GM12878 (cell line): ENCODE data around the gene SOHLH2. TPM values are rescaled to one million over a fixed set of nuclear protein-coding genes. Genes with fewer than 3 reads are reported as not detected.

Experiments
- ATAC-seq: fragments of 200-7000 bp; cut with Tn5 transposase; 3 replicates; pipeline ENCODE4 v1.9.1; 2020; ENCODE audit warnings: mild to moderate bottlenecking, moderate library complexity
- BruUV-seq: library from RNA; stranded (reverse); fragments of 400-500 nt; replicated peaks from 2 replicates; lab custom pipeline; 2021; lab: Mats Ljungman, UMichigan
- CTCF ChIA-PET: fragments of 300-600 bp; sonication (Branson Sonifier 250); formaldehyde crosslinking; extraction: SDS; loops from one replicate; lab custom pipeline; 2021; ENCODE audit warnings: inconsistent platforms; lab: Yijun Ruan, JAX
- POLR2A ChIA-PET: fragments of 350-600 bp; formaldehyde crosslinking; extraction: SDS; loops from one replicate; lab custom pipeline; 2021; ENCODE audit warnings: inconsistent platforms; lab: Charles Lee
- RAD21 ChIA-PET: fragments of 300-600 bp; sonication (Branson Sonifier 250); formaldehyde crosslinking; loops from one replicate; lab custom pipeline; 2023; ENCODE audit warnings: antibody characterized with exemption; ENCODE audit not compliant: unreplicated experiment; lab: Charles Lee
- SMC1A ChIA-PET: fragments of 300-600 bp; sonication (Branson Sonifier 250); formaldehyde crosslinking; loops from one replicate; lab custom pipeline; 2023; ENCODE audit not compliant: unreplicated experiment, uncharacterized antibody; lab: Charles Lee
- DNase-seq: peaks from one replicate; pipeline ENCODE4 v3.0.0-alpha.2; 2011; ENCODE audit warnings: low read depth, low spot score
- FAIRE-seq: peaks from 3 replicates; lab custom pipeline; 2011; peaks lifted over from hg19 to GRCh38; lab: Jason Lieb, UNC
- H2AFZ ChIP-seq: 2 replicates; pipeline ENCODE4 v1.6.0; 2011; ENCODE audit warnings: low read depth, low read length, control low read depth; ENCODE audit not compliant: control insufficient read depth
- H3K27ac ChIP-seq: 2 replicates; pipeline ENCODE4 v1.5.1; 2011; ENCODE audit warnings: control low read depth; ENCODE audit not compliant: control insufficient read depth, insufficient read depth
- H3K27me3 ChIP-seq, 2 experiments: replicated peaks in 1 of 2; 2 replicates each; pipeline versions ENCODE4 v1.6.0 to v1.6.1; 2011; ENCODE audit warnings: low read length in 1 of 2; ENCODE audit not compliant: control insufficient read depth in 2 of 2, insufficient read depth in 2 of 2
- H3K36me3 ChIP-seq, 2 experiments: 2 replicates each; pipeline ENCODE4 v1.5.1; 2011; ENCODE audit warnings: low read length in 1 of 2; ENCODE audit not compliant: control insufficient read depth in 2 of 2, insufficient read depth in 2 of 2
- H3K4me1 ChIP-seq: 2 replicates; pipeline ENCODE4 v1.6.1; 2011; ENCODE audit warnings: mild to moderate bottlenecking, low read length, moderate library complexity, mixed read lengths; ENCODE audit not compliant: control insufficient read depth, insufficient read depth
- H3K4me2 ChIP-seq: 2 replicates; pipeline ENCODE4 v1.6.0; 2011; ENCODE audit warnings: control low read depth; ENCODE audit not compliant: control insufficient read depth, insufficient read depth
- H3K4me3 ChIP-seq: fragments of 200-600 bp; sonication (generic); 2 replicates; pipeline ENCODE4 v1.5.1; 2016
- H3K79me2 ChIP-seq: 2 replicates; pipeline ENCODE4 v1.6.0; 2011; ENCODE audit warnings: low read length; ENCODE audit not compliant: control insufficient read depth, insufficient read depth
- H3K9ac ChIP-seq: 2 replicates; pipeline ENCODE4 v1.8.0; 2011; ENCODE audit warnings: low read length, control low read depth, mixed read lengths; ENCODE audit not compliant: control insufficient read depth, insufficient read depth
- H3K9me3 ChIP-seq: replicated peaks from 3 replicates; pipeline ENCODE4 v1.5.1; 2011; ENCODE audit warnings: mild to moderate bottlenecking, low read length; ENCODE audit not compliant: control insufficient read depth, insufficient read depth
- H4K20me1 ChIP-seq: 2 replicates; pipeline ENCODE4 v1.6.0; 2011; ENCODE audit not compliant: control insufficient read depth, insufficient read depth
- ASH2L ChIP-seq: fragments of 300-600, 200-600 bp; sonication (generic); IDR thresholded peaks from 2 replicates; pipeline ENCODE4 v1.6.1; 2017; ENCODE audit warnings: low read depth, mild to moderate bottlenecking, borderline replicate concordance
- EZH2 ChIP-seq: IDR thresholded peaks from 2 replicates; pipeline ENCODE4 v1.6.1; 2012; ENCODE audit warnings: low read depth, mild to moderate bottlenecking, control low read depth, inconsistent platforms, low read length, borderline replicate concordance; ENCODE audit not compliant: control insufficient read depth
- IKZF1 ChIP-seq: fragments of 450-650 bp; conservative IDR thresholded peaks from 2 replicates; pipeline ENCODE4 v1.6.1; 2017; ENCODE audit warnings: antibody characterized with exemption, mild to moderate bottlenecking
- POLR2AphosphoS2 ChIP-seq: IDR thresholded peaks from 2 replicates; pipeline ENCODE4 v1.6.1; 2011; ENCODE audit warnings: low read depth, mild to moderate bottlenecking, low read length, improper control_type of control experiment, moderate library complexity
- TARDBP ChIP-seq: IDR thresholded peaks from 2 replicates; pipeline ENCODE4 v1.6.1; 2016; ENCODE audit warnings: borderline replicate concordance
- ZBED1 ChIP-seq: IDR thresholded peaks from 2 replicates; pipeline ENCODE4 v1.6.1; 2016; ENCODE audit warnings: borderline replicate concordance
- WGBS: methylation state at CpG from one replicate; pipeline ENCODE4 v1.1.6; 2016; ENCODE audit warnings: low lambda C conversion rate; ENCODE audit not compliant: insufficient replicate concordance, insufficient coverage; ENCODE audit errors: missing lambda C conversion rate; 5-methylcytosine and 5-hydroxymethylcytosine counted together
- in situ Hi-C: fragments of 300-500 bp; cut with MboI; formaldehyde crosslinking; loops from 9 replicates; pipeline ENCODE4 v1.14.3; 2018; ENCODE audit warnings: mixed read lengths
- intact Hi-C: fragments of 100-400 bp; cut with micrococcal nuclease; formaldehyde crosslinking; loops from one replicate; pipeline ENCODE4 v1.14.2; 2022; ENCODE audit not compliant: unreplicated experiment
- polyA plus RNA-seq, 11 experiments: library from polyadenylated mRNA; depleted of rRNA in 4 of 11; unstranded in 6 of 11; stranded (reverse) in 5 of 11; fragments of >200 nt; fragmentation: Nextera tagmentation in 4 of 11; fragmentation: Illumina TruSeq in 1 of 11; extraction: Ambion mirVana in 4 of 11; extraction: Trizol in 1 of 11; gene quantifications; 1 replicate in 1 of 11; 2 replicates in 10 of 11; pipeline versions ENCODE4 v1.2.1 to v1.2.3, GENCODE V29; 2011 to 2016; ENCODE audit warnings: inconsistent platforms in 2 of 11, missing spikeins in 2 of 11, low read depth in 1 of 11
- total RNA-seq, 4 experiments: library from RNA; depleted of rRNA in 3 of 4; stranded (reverse); fragments of >200 nt in 3 of 4; fragmentation: Illumina TruSeq in 1 of 4; extraction: Trizol in 1 of 4; gene quantifications; 2 replicates each; pipeline versions ENCODE4 v1.2.1 to v1.2.3, GENCODE V29; 2013 to 2021
- TF ChIP-seq, protein P1 (sequence below): IDR thresholded peaks from 2 replicates; pipeline ENCODE4 v1.6.1; 2012; ENCODE audit warnings: low read depth, low read length, improper control_type of control experiment
- TF ChIP-seq, protein P2 (sequence below), 3 experiments: IDR thresholded peaks in 2 of 3; conservative IDR thresholded peaks in 1 of 3; 2 replicates each; pipeline ENCODE4 v1.5.1; 2011; ENCODE audit warnings: low read depth in 3 of 3, low read length in 3 of 3, mild to moderate bottlenecking in 3 of 3, control low read depth in 2 of 3, moderate library complexity in 2 of 3, inconsistent platforms in 1 of 3, mixed read lengths in 1 of 3; ENCODE audit not compliant: control insufficient read depth in 2 of 3, insufficient read depth in 1 of 3; ENCODE audit errors: extremely low read depth in 1 of 3
- TF ChIP-seq, protein P3 (sequence below): fragments of 450-650 bp; IDR thresholded peaks from 2 replicates; pipeline ENCODE4 v1.6.1; 2017; ENCODE audit warnings: borderline replicate concordance

SOHLH2 gene
- total and polyA plus RNA-seq, 10 of the 15 experiments (the other 5 are each of a cell fraction or from before 2014, with no cell fraction given) = 2.4 TPM; not detected in 9

DNA sequence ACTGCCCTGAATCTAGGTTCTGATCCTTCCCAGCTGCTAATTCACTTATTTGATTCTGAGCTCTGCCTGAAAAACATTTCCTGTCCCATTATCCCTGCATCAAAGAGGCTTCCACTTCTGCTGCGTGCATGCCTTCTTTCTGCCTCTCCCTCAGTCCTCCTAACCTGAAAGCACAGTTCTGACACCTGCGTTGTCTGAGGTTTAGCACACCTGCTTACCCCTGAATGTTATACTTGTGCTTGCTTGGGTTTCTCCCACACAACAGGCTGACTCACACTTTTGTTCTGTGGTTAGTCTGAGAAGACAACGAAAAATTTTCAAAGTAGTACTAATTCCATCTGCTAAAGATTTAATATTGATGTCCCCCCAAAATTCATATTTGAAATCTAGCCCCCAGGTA lies 3.1 kb upstream of the SOHLH2 start:
- H3K4me2 ChIP-seq = no peak overlapping the region
- POLR2A ChIA-PET = no interaction called here
- FAIRE-seq (no peak), ATAC-seq (no peak), DNase-seq (no peak)
- H3K79me2 ChIP-seq = no peaks in the 10 kb centered on the region
- in situ Hi-C loops (no loop called here), intact Hi-C loops (no loop called here)
- SMC1A ChIA-PET = no interaction called here
- 2% methylated on average over 3 of the region's 3 CpGs for WGBS
- BruUV-seq = no TSS peak
- CTCF ChIA-PET = interaction anchor here (1.6 kb wide), 1 partner anchor 58 kb away, joined by 3 read pairs; no protein-coding TSS in a partner anchor
- H3K9ac ChIP-seq = no peak overlapping the region
- no peaks in the 10 kb centered on the region for H3K27me3 ChIP-seq
- H3K9me3 ChIP-seq = no peaks in the 10 kb centered on the region; the same call in 2 of the 3 replicates
- no peak overlapping the region for H3K4me3 ChIP-seq
- no peak for TF ChIP-seq TARDBP
- H3K4me1 ChIP-seq = no peaks in the 10 kb centered on the region
- H3K27ac ChIP-seq = no peak overlapping the region
- RAD21 ChIA-PET = no interaction called here
- H3K36me3 ChIP-seq = no peaks in the 10 kb centered on the region
- H4K20me1 ChIP-seq = no peaks in the 10 kb centered on the region
- no peak overlapping the region for H2AFZ ChIP-seq

DNA sequence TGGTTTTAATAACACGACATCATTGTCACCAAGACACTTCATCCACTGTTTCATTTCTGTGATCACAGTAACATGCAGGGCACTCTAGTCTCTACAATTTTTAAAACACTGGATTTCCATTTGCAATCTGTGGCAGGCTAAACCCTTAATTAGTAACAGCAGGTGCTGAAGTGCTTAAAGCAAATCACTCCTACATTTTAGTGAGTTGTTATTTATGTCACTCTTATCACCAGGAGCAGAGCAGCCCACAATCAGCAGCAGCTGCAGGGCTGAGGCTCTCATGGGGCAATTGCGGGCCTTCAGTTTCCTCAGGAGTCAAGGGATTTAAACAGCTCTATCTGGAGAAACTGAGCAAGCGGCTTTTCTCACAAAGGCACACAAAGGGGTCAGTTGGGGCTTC lies 1.6 kb downstream of the SOHLH2 start:
- FAIRE-seq (no peak), DNase-seq (no peak), ATAC-seq (no peak)
- ChIA-PET CTCF (interaction anchor here (1.4 kb wide), 1 partner anchor 16 kb away, joined by 3 read pairs; no protein-coding TSS in a partner anchor), POLR2A (no interaction called here), RAD21 (no interaction called here)
- Histone ChIP-seq H3K27ac (no peak overlapping the region), H3K4me2 (no peak overlapping the region), H3K79me2 (no peaks in the 10 kb centered on the region), H4K20me1 (no peaks in the 10 kb centered on the region), H3K4me3 (no peak overlapping the region), H2AFZ (no peak overlapping the region), H3K9ac (no peak overlapping the region), H3K36me3 (no peaks in the 10 kb centered on the region), H3K9me3 (no peaks in the 10 kb centered on the region; the same call in 2 of the 3 replicates), H3K4me1 (no peaks in the 10 kb centered on the region)
- WGBS = 4% methylated on average over 3 of the region's 3 CpGs
- intact Hi-C loops = no loop called here
- BruUV-seq = no TSS peak
- TF ChIP-seq POLR2AphosphoS2 (no peak), IKZF1 (no peak), ASH2L (no peak), ZBED1 (no peak), EZH2 (no peak)
- TF ChIP-seq, protein P1, sequence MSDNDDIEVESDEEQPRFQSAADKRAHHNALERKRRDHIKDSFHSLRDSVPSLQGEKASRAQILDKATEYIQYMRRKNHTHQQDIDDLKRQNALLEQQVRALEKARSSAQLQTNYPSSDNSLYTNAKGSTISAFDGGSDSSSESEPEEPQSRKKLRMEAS = no peak
- TF ChIP-seq, protein P2, sequence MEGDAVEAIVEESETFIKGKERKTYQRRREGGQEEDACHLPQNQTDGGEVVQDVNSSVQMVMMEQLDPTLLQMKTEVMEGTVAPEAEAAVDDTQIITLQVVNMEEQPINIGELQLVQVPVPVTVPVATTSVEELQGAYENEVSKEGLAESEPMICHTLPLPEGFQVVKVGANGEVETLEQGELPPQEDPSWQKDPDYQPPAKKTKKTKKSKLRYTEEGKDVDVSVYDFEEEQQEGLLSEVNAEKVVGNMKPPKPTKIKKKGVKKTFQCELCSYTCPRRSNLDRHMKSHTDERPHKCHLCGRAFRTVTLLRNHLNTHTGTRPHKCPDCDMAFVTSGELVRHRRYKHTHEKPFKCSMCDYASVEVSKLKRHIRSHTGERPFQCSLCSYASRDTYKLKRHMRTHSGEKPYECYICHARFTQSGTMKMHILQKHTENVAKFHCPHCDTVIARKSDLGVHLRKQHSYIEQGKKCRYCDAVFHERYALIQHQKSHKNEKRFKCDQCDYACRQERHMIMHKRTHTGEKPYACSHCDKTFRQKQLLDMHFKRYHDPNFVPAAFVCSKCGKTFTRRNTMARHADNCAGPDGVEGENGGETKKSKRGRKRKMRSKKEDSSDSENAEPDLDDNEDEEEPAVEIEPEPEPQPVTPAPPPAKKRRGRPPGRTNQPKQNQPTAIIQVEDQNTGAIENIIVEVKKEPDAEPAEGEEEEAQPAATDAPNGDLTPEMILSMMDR (IDR thresholded peaks at IDR 0.05 in 2 of 3, conservative IDR thresholded peaks at IDR 0.05 in 1 of 3; ENCODE audit: control insufficient read depth in 2 of 3, extremely low read depth in 1 of 3, insufficient read depth in 1 of 3, low read depth in 3 of 3, low read length in 3 of 3) = no peak
- TF ChIP-seq, protein P3, sequence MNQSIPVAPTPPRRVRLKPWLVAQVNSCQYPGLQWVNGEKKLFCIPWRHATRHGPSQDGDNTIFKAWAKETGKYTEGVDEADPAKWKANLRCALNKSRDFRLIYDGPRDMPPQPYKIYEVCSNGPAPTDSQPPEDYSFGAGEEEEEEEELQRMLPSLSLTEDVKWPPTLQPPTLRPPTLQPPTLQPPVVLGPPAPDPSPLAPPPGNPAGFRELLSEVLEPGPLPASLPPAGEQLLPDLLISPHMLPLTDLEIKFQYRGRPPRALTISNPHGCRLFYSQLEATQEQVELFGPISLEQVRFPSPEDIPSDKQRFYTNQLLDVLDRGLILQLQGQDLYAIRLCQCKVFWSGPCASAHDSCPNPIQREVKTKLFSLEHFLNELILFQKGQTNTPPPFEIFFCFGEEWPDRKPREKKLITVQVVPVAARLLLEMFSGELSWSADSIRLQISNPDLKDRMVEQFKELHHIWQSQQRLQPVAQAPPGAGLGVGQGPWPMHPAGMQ = no peak
- TF ChIP-seq, all 136 proteins: peak for 0
- in situ Hi-C loops = no loop called here
- no peaks in the 10 kb centered on the region; a peak in 1 of 4 replicates for H3K27me3 ChIP-seq
- SMC1A ChIA-PET = interaction anchor here (1.0 kb wide), 1 partner anchor 9 kb away, joined by 3 read pairs; no protein-coding TSS in a partner anchor
